ENCODE measurements around the gene POFUT2.

Gene POFUT2

GRCh38 chr21:45326891-45327440, 39.3 kb upstream of the POFUT2 start:
- TF ChIP-seq ZBTB7A (IDR thresholded peaks at IDR 0.05; ENCODE audit: low read depth) (no peak), NFIC (IDR thresholded peaks at IDR 0.05) (no peak), REST (IDR thresholded peaks at IDR 0.05; ENCODE audit: low read depth) (no peak), CEBPB (IDR thresholded peaks at IDR 0.05) (no peak), EP300 (IDR thresholded peaks at IDR 0.05; ENCODE audit: borderline replicate concordance) (no peak), CREB1 (IDR thresholded peaks at IDR 0.05; ENCODE audit: low read depth) (no peak), EGR1 (IDR thresholded peaks at IDR 0.05) (no peak), MAX (IDR thresholded peaks at IDR 0.05) (no peak), RAD21 (IDR thresholded peaks at IDR 0.05; ENCODE audit: low read depth) (no peak), TAF1 (IDR thresholded peaks at IDR 0.05; ENCODE audit: low read depth) (no peak), USF1 (IDR thresholded peaks at IDR 0.05) (no peak), TEAD4 (IDR thresholded peaks at IDR 0.05) (no peak), YY1 (IDR thresholded peaks at IDR 0.05; ENCODE audit: low read depth) (no peak), FOXM1 (IDR thresholded peaks at IDR 0.05; ENCODE audit: borderline replicate concordance, low read depth) (no peak)

- no peak for TF ChIP-seq CREB1 (IDR thresholded peaks at IDR 0.05; ENCODE audit: low read depth)
- no peak for TF ChIP-seq TCF12 (IDR thresholded peaks at IDR 0.05; ENCODE audit: low read depth)
- no peak for TF ChIP-seq EGR1 (IDR thresholded peaks at IDR 0.05)
Observed at GRCh38 chr21:45326169-45326851, 38.6 kb upstream of the POFUT2 start.

GRCh38 chr21:45325206-45326168, 37.8 kb upstream of the POFUT2 start:
- TF ChIP-seq TEAD4 (IDR thresholded peaks at IDR 0.05) (no peak), CREB1 (IDR thresholded peaks at IDR 0.05; ENCODE audit: low read depth) (no peak), CEBPB (IDR thresholded peaks at IDR 0.05) (no peak), EGR1 (IDR thresholded peaks at IDR 0.05) (no peak), TCF12 (IDR thresholded peaks at IDR 0.05; ENCODE audit: low read depth) (no peak)

- no peak for TF ChIP-seq YY1 (IDR thresholded peaks at IDR 0.05; ENCODE audit: low read depth)
- no peak for TF ChIP-seq CEBPB (IDR thresholded peaks at IDR 0.05)
- TF ChIP-seq FOXM1 (IDR thresholded peaks at IDR 0.05; ENCODE audit: borderline replicate concordance, low read depth) = no peak
- no peak for TF ChIP-seq TCF12 (IDR thresholded peaks at IDR 0.05; ENCODE audit: low read depth)
- TF ChIP-seq NFIC (IDR thresholded peaks at IDR 0.05) = no peak
- no peak for TF ChIP-seq REST (IDR thresholded peaks at IDR 0.05; ENCODE audit: low read depth)
- no peak for TF ChIP-seq CREB1 (IDR thresholded peaks at IDR 0.05; ENCODE audit: low read depth)
- no peak for TF ChIP-seq TAF1 (IDR thresholded peaks at IDR 0.05; ENCODE audit: low read depth)
- TF ChIP-seq USF1 (IDR thresholded peaks at IDR 0.05) = no peak
- TF ChIP-seq EGR1 (IDR thresholded peaks at IDR 0.05) = no peak
- no peak for TF ChIP-seq RAD21 (IDR thresholded peaks at IDR 0.05; ENCODE audit: low read depth)
- no peak for TF ChIP-seq MAX (IDR thresholded peaks at IDR 0.05)
- no peak for TF ChIP-seq TEAD4 (IDR thresholded peaks at IDR 0.05)
- TF ChIP-seq ZBTB7A (IDR thresholded peaks at IDR 0.05; ENCODE audit: low read depth) = no peak
- no peak for TF ChIP-seq EP300 (IDR thresholded peaks at IDR 0.05; ENCODE audit: borderline replicate concordance)
Observed at GRCh38 chr21:45324489-45325205, 37.0 kb upstream of the POFUT2 start.

Data from Ishikawa (cell line).